H9 (cell line): ENCODE data around the gene ANXA3. TPM values are rescaled to one million over a fixed set of nuclear protein-coding genes. Genes with fewer than 3 reads are reported as not detected.
A peak's percentile ranks its signal among the peaks of the same experiment; 100 is the strongest.

Experiments used
- DNase-seq: peaks from one replicate; pipeline ENCODE4 v3.0.0-alpha.2; 2017
- H2AFZ ChIP-seq: one replicate; pipeline ENCODE4 v1.6.1; 2013; ENCODE audit warnings: mild to moderate bottlenecking, low read length, control low read depth, moderate library complexity
- H2AK5ac ChIP-seq: 2 replicates; pipeline ENCODE4 v1.6.1; 2013; ENCODE audit warnings: low read length, control low read depth, mixed read lengths; ENCODE audit not compliant: insufficient read length
- H2BK120ac ChIP-seq: one replicate; pipeline ENCODE4 v1.6.1; 2013; ENCODE audit warnings: low read depth, mild to moderate bottlenecking, low read length, control low read depth, inconsistent platforms; ENCODE audit not compliant: poor library complexity, severe bottlenecking
- H2BK12ac ChIP-seq: 2 replicates; pipeline ENCODE4 v1.6.1; 2013; ENCODE audit warnings: low read length, control low read depth, mixed read lengths, low read depth; ENCODE audit not compliant: insufficient read length
- H2BK15ac ChIP-seq: 2 replicates; pipeline ENCODE4 v1.6.1; 2013; ENCODE audit warnings: low read depth, low read length, control low read depth
- H2BK20ac ChIP-seq: one replicate; pipeline ENCODE4 v1.6.1; 2013; ENCODE audit warnings: low read depth, mild to moderate bottlenecking, low read length, control low read depth, inconsistent platforms; ENCODE audit not compliant: poor library complexity, severe bottlenecking
- H2BK5ac ChIP-seq: 2 replicates; pipeline ENCODE4 v1.6.1; 2013; ENCODE audit warnings: low read length, control low read depth, mixed read lengths; ENCODE audit not compliant: insufficient read length
- H3K14ac ChIP-seq: 2 replicates; pipeline ENCODE4 v1.6.1; 2013; ENCODE audit warnings: low read length, control low read depth; ENCODE audit not compliant: insufficient read depth
- H3K18ac ChIP-seq: 2 replicates; pipeline ENCODE4 v1.6.1; 2013; ENCODE audit warnings: low read depth, mild to moderate bottlenecking, mixed read lengths, low read length, control low read depth; ENCODE audit not compliant: insufficient read length
- H3K23ac ChIP-seq: 2 replicates; pipeline ENCODE4 v1.6.1; 2013; ENCODE audit warnings: low read length, control low read depth, mixed read lengths, low read depth; ENCODE audit not compliant: insufficient read length
- H3K23me2 ChIP-seq: 2 replicates; pipeline ENCODE4 v1.6.1; 2013; ENCODE audit warnings: low read depth, mild to moderate bottlenecking, mixed read lengths, low read length, control low read depth; ENCODE audit not compliant: insufficient read length, poor library complexity, severe bottlenecking
- H3K27ac ChIP-seq: 2 replicates; pipeline ENCODE4 v1.5.1; 2013; ENCODE audit warnings: low read length, control low read depth, mixed read lengths, low read depth; ENCODE audit not compliant: insufficient read length
- H3K27me3 ChIP-seq: 2 replicates; pipeline ENCODE4 v1.6.1; 2013; ENCODE audit warnings: low read length, control low read depth, inconsistent platforms; ENCODE audit not compliant: insufficient read depth
- H3K4ac ChIP-seq: 2 replicates; pipeline ENCODE4 v1.6.1; 2013; ENCODE audit warnings: low read depth, mild to moderate bottlenecking, control low read depth, inconsistent platforms, low read length, moderate library complexity
- H3K4me1 ChIP-seq: 2 replicates; pipeline ENCODE4 v1.6.1; 2013; ENCODE audit warnings: low read length, control low read depth, inconsistent platforms; ENCODE audit not compliant: insufficient read depth
- H3K4me2 ChIP-seq: 2 replicates; pipeline ENCODE4 v1.6.1; 2013; ENCODE audit warnings: low read length, control low read depth, mixed read lengths; ENCODE audit not compliant: insufficient read length, insufficient read depth
- H3K56ac ChIP-seq: 2 replicates; pipeline ENCODE4 v1.6.1; 2013; ENCODE audit warnings: low read depth, mild to moderate bottlenecking, mixed read lengths, low read length, control low read depth; ENCODE audit not compliant: insufficient read length
- H3K79me1 ChIP-seq: 2 replicates; pipeline ENCODE4 v1.6.1; 2013; ENCODE audit warnings: low read depth, mild to moderate bottlenecking, moderate library complexity, low read length, control low read depth, inconsistent platforms; ENCODE audit not compliant: insufficient read depth, poor library complexity, severe bottlenecking
- H3K79me2 ChIP-seq: 2 replicates; pipeline ENCODE4 v1.6.1; 2013; ENCODE audit warnings: low read length, control low read depth, inconsistent platforms; ENCODE audit not compliant: insufficient read depth
- H3K9ac ChIP-seq: 2 replicates; pipeline ENCODE4 v1.6.1; 2013; ENCODE audit warnings: low read length, control low read depth, mixed read lengths; ENCODE audit not compliant: insufficient read length; ENCODE audit errors: extremely low read depth
- H3K9me3 ChIP-seq: one replicate; pipeline ENCODE4 v1.6.1; 2013; ENCODE audit warnings: low read depth, low read length, inconsistent platforms; ENCODE audit not compliant: control insufficient read depth
- H3T11ph ChIP-seq: one replicate; pipeline ENCODE4 v1.6.1; 2013; ENCODE audit warnings: mild to moderate bottlenecking, low read length, control low read depth, inconsistent platforms
- H4K20me1 ChIP-seq: one replicate; pipeline ENCODE4 v1.6.1; 2013; ENCODE audit not compliant: control insufficient read depth, insufficient read length, insufficient read depth
- H4K5ac ChIP-seq: 2 replicates; pipeline ENCODE4 v1.6.1; 2013; ENCODE audit warnings: low read depth, mild to moderate bottlenecking, mixed read lengths, low read length, control low read depth; ENCODE audit not compliant: insufficient read length
- H4K8ac ChIP-seq: replicated peaks from 2 replicates; pipeline ENCODE4 v1.6.1; 2013; ENCODE audit warnings: low read length, control low read depth, mixed read lengths, low read depth; ENCODE audit not compliant: insufficient read length
- H4K91ac ChIP-seq: 2 replicates; pipeline ENCODE4 v1.6.1; 2013; ENCODE audit warnings: low read depth, mild to moderate bottlenecking, moderate library complexity, mixed read lengths, low read length, control low read depth; ENCODE audit not compliant: insufficient read length
- H3K27ac Mint-ChIP-seq, 3 experiments: 2 replicates in 2 of 3; 3 replicates in 1 of 3; pipeline ENCODE4 v1.8.0; 2020 to 2021; ENCODE audit warnings: mixed read lengths in 3 of 3, mild to moderate bottlenecking in 1 of 3, moderate library complexity in 1 of 3
- H3K27me3 Mint-ChIP-seq: 2 replicates; pipeline ENCODE4 v1.8.0; 2021; ENCODE audit warnings: low read depth, mild to moderate bottlenecking, moderate library complexity, mixed read lengths
- H3K36me3 Mint-ChIP-seq, 3 experiments: 2 replicates in 2 of 3; 3 replicates in 1 of 3; pipeline ENCODE4 v1.8.0; 2020 to 2021; ENCODE audit warnings: low read depth in 3 of 3, mixed read lengths in 3 of 3; ENCODE audit not compliant: insufficient read depth in 1 of 3
- H3K4me1 Mint-ChIP-seq, 2 experiments: 2 replicates each; pipeline ENCODE4 v1.8.0; 2020; ENCODE audit warnings: mixed read lengths in 2 of 2
- H3K4me3 Mint-ChIP-seq, 2 experiments: 2 replicates in 1 of 2; 3 replicates in 1 of 2; pipeline ENCODE4 v1.8.0; 2020 to 2021; ENCODE audit warnings: mild to moderate bottlenecking in 2 of 2, mixed read lengths in 2 of 2, moderate library complexity in 1 of 2
- H3K9me3 Mint-ChIP-seq, 2 experiments: 2 replicates in 1 of 2; 3 replicates in 1 of 2; pipeline ENCODE4 v1.8.0; 2020; ENCODE audit warnings: mild to moderate bottlenecking in 2 of 2, mixed read lengths in 2 of 2, moderate library complexity in 1 of 2
- WGBS: extraction: QIAGEN DNeasy Blood & Tissue Kit; methylation state at CpG from one replicate; pipeline ENCODE4 v1.1.7; 2013; ENCODE audit warnings: missing lambda C conversion rate, low lambda C conversion rate, mixed read lengths; ENCODE audit not compliant: insufficient read length; ENCODE audit errors: extremely low coverage; 5-methylcytosine and 5-hydroxymethylcytosine counted together
- total RNA-seq: library from RNA; stranded (reverse); gene quantifications from 2 replicates; pipeline ENCODE4 v1.2.1, GENCODE V29; 2021
- TF ChIP-seq, protein P1 (sequence below): fragments of 200-600 bp; sonication (generic); conservative IDR thresholded peaks from 3 replicates; pipeline ENCODE4 v1.8.0; 2021; ENCODE audit warnings: antibody characterized with exemption, mild to moderate bottlenecking

Gene ANXA3
- total RNA-seq, 1 experiment from 2014 or later = 20.6 TPM

DNA sequence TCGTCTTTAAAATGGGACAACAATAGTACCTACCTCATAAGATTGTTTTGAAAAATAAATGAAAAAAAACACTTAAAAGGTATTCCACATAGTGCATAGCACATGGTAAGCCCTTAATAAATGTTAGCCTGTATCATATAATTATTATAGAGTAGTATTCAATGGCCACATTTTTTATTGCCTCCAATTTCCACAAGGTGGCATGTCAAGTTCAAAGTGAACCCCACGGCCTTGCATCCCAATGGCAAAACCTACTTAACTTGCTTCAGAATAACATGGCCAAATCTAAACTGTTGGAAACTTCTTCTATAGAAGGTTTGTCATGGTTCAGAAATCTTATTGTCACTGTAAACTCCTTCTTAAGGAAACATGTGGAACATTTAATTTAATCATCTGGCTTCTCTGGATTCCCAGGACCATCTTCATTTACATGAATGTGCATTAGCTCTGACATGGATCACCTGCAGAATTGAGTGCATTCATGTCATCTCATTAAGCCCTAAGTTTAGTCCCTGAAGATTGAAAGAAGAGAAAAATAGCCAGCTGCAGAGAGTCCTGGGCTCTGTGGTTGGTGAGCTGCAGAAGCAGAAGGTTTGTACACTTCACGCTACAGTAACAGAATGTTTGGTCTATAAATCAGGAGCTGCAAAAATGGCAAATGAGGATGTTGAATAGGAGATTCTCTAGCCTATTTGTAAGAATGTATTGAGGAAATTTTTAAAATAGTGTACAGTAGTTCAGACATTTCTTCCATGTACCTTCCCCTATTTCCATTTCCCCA lies 61.0 kb downstream of the ANXA3 start:
- Histone ChIP-seq H3K56ac (no peak overlapping the region), H3K27ac (no peak overlapping the region), H4K91ac (no peak overlapping the region), H2AK5ac (no peak overlapping the region), H2BK120ac (no peak overlapping the region), H3K9ac (no peak overlapping the region), H4K20me1 (no peaks in the 10 kb centered on the region), H2AFZ (no peak overlapping the region), H2BK15ac (no peak overlapping the region), H2BK5ac (no peak overlapping the region), H3K14ac (no peak overlapping the region), H3K4ac (no peak overlapping the region), H3K27me3 (no peaks in the 10 kb centered on the region), H3K79me1 (no peaks in the 10 kb centered on the region), H3K79me2 (no peaks in the 10 kb centered on the region), H3T11ph (no peak overlapping the region), H3K4me1 (no peaks in the 10 kb centered on the region), H3K18ac (no peak overlapping the region), H3K9me3 (no peaks in the 10 kb centered on the region), H2BK20ac (no peak overlapping the region), H3K23me2 (no peaks in the 10 kb centered on the region), H2BK12ac (no peak overlapping the region), H3K23ac (no peak overlapping the region), H4K5ac (no peak overlapping the region), H3K4me2 (no peak overlapping the region), H4K8ac (no peak overlapping the region)
- WGBS = no CpG with 5 or more reads among the region's 3 CpGs
- Mint-ChIP-seq H3K27me3 (no peaks in the 10 kb centered on the region), H3K27ac (no peak overlapping the region), H3K4me3 (no peak overlapping the region), H3K4me1 (peaks cover 2% of the 10 kb centered on the region in 2 experiments; a peak in 1 of 4 replicates), H3K36me3 (no peaks in the 10 kb centered on the region), H3K9me3 (no peaks in the 10 kb centered on the region)
- no peak for DNase-seq
- TF ChIP-seq, protein P1, sequence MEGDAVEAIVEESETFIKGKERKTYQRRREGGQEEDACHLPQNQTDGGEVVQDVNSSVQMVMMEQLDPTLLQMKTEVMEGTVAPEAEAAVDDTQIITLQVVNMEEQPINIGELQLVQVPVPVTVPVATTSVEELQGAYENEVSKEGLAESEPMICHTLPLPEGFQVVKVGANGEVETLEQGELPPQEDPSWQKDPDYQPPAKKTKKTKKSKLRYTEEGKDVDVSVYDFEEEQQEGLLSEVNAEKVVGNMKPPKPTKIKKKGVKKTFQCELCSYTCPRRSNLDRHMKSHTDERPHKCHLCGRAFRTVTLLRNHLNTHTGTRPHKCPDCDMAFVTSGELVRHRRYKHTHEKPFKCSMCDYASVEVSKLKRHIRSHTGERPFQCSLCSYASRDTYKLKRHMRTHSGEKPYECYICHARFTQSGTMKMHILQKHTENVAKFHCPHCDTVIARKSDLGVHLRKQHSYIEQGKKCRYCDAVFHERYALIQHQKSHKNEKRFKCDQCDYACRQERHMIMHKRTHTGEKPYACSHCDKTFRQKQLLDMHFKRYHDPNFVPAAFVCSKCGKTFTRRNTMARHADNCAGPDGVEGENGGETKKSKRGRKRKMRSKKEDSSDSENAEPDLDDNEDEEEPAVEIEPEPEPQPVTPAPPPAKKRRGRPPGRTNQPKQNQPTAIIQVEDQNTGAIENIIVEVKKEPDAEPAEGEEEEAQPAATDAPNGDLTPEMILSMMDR = peak; percentile 68
